IPS-NIHi7 (cell line): ENCODE data around the gene SH3BP5.
A peak's percentile ranks its signal among the peaks of the same experiment; 100 is the strongest.
"Not testable (repeated sequence)": the region's sequence is repeated elsewhere in the genome, so short reads cannot be mapped to it uniquely, and the experiment has no call there.

Experiments
- DNase-seq: peaks from one replicate; pipeline ENCODE4 v3.0.0; 2012; ENCODE audit warnings: mixed read lengths; ENCODE audit errors: extremely low spot score

Gene SH3BP5, protein sequence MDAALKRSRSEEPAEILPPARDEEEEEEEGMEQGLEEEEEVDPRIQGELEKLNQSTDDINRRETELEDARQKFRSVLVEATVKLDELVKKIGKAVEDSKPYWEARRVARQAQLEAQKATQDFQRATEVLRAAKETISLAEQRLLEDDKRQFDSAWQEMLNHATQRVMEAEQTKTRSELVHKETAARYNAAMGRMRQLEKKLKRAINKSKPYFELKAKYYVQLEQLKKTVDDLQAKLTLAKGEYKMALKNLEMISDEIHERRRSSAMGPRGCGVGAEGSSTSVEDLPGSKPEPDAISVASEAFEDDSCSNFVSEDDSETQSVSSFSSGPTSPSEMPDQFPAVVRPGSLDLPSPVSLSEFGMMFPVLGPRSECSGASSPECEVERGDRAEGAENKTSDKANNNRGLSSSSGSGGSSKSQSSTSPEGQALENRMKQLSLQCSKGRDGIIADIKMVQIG

DNA sequence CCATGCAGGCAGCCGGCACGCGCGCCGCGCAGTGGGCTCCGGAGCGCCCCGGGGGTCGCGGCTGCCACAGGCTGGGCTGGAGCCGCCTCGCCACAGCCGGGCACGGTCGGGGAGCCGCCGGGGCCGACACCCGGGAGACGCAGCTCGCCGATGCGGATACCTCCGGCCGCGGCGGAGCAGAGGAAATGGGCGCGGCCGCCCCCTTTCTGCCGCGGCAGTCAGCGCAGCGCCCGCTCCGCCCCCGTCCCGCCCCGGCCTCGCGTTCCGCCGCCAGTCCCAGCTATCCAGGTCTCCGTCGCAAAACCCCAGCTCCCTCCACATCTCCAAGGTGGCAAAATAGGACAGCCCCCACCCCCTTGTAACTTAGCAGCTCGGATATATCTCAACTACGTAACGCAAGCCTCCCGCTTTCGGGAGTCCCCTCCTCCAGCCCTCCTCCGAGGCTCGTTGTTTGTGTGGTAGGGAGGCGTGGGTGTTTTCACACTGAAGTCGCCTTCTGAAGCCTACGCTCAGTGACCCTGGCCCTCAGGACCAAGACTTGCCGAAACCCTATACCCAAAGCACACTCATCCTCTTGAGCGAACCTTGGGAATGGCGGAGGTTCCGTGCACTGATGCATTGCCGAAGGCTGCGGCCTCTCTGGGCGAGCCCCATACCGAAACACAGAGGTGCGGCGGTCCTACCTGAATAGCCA, at the start of gene SH3BP5:
Gene SH3BP5 (minus strand): TSS at position 182 of the 694 bp plus-strand sequence. CDS start 178 bp downstream, at position 4.
- peak; percentile 91 for DNase-seq

DNA sequence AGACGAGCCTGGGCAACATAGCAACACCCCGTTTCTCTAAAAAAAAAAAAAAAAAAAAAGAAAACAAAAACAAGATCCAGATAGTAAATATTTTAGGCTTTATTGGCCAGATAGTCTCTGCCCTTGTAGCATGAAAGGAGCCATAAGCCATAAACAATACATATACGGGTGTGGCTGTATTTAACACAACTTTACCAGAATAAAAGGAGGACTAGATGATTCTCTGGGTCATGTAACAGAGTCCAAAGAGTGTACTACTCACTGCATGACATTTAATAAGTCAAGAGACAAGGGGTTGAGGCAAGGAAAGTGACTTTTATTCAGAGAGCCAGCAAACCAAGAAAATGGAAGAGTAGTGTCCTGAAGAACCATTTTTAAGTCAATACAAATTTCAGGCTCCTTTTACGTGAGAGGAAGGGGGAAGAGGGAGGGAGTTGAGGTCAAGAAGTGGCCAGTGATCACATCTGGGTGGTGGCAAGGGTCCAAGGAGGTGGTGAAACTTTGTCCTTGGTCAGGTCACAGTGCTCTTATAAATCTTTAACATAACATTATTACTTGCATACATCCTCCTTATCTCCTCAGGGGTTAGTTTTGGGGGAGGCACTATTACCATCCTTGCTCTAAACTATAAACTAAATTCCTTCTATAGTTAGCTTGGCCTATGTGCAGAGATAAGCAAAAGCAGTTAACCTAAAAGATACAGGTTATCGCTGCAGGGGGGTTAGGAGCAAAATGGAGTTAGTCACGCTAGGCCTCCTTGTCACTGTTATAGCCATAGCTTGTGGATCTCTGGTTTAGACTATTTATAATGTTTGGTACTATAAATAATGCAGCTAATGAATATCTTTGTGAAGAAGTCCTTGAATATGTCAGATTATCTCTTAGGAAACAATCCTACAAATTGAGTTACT, 48.8 kb upstream of the SH3BP5 start:
- DNase-seq: no peak

DNA sequence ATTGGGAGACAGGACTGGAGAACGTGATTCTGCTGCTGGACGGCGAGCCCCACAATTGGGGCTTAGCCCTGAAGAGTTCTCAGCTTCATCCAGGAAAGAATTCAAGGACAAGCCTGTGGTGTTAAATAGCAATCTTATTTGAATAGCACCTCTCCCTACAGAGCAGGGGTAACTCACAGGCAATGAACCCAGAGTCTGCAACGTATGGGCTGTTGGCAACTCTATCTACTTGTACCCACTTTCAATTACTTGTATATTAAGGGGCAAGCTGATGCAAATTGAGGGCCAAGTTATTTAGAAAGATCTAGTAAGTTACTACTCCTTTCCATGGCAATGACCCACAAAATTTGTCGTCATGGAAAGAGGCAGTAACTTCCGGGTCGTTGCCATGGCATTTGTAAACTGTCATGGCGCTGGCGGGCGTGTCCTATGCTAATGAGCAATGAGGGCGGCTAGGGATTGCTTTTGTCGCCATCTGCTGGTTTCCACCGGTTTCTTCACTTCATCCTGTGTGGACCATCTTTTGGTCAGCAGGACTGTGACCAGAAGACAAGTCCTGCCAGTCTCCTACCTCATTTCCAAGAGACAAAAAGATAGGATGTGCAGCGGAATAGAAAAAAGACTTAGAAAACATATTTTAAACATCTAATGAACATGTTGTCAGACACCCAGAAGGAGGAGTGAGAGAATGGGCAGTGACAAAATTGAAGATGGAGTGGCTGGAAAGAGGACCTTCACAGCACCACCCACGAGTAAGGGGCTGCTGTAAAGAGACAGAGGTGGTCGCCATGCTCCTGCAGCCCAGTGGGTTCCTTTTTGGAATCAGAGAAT, 45.8 kb upstream of the SH3BP5 start:
- DNase-seq: peak; percentile 78

DNA sequence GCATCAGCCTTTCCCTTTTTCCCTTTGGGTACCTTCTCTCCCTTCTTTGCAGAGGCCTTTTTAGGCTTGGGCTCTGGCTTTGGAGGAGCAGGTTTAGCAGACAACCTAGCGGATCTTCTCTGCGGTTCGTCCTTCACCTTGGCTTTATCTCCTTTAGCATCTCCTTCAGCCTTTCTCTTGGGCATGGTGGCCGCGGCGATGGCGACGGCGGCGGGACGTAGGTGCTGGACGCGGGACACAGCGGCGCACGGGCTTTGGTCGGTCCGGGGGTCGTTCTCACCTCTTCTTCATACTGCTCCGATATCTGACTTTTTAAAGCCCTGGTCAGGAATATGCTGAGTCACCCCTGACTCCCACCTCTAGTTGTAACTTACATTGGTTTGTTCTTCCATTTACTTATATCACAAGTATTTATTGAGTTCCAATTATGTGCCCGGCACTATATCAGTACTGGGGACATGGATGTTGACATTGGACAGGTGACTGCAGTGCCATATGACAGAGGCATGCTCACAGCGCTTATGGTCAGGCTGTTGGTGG, 43.1 kb upstream of the SH3BP5 start:
- DNase-seq: no peak

DNA sequence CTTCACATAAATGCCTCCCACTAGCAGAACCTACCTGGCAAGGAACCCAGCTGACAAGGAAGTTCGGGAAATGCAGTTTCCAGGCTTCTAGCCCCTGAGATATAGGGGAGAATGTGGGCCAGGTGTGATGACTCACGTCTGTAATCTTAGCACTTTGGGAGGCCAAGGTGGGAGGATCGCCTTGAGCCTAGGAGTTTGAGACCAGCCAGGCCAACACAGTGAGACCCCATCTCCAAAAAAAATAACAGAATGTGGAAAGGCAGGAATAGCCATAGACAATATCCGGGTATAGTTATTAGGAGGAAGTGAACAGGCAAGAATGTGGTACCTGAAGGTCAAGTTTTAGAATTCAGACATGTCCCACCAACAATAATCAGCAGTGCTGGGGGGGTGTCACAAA, 40.5 kb upstream of the SH3BP5 start:
- no peak for DNase-seq

DNA sequence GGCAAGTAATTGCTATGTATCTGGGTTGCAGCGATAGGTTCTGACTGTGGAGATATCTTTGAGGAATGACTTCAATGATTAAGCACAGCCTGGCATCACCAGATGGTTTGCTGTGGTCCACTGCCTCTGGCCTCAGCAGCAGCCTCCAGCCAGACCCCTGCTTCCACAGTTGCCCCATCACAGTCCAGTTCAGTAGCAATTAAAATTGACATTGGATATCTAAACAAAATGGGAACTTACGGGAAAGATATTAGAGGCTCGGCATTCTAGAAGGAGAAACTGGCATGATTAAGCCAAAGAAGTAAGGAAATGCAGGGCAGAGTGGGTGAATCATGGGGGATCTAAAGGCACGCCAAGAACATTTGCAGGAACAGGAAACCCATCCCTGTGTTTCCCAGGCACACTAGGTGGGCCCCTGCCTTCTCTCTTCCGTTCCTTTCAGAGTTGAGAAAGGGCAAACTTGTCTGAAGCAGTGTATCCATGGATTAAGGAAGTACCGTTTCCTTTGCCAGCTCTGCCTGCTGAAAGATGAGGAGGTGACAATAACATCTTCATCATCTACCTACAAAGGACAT, 36.3 kb upstream of the SH3BP5 start:
- no peak for DNase-seq

DNA sequence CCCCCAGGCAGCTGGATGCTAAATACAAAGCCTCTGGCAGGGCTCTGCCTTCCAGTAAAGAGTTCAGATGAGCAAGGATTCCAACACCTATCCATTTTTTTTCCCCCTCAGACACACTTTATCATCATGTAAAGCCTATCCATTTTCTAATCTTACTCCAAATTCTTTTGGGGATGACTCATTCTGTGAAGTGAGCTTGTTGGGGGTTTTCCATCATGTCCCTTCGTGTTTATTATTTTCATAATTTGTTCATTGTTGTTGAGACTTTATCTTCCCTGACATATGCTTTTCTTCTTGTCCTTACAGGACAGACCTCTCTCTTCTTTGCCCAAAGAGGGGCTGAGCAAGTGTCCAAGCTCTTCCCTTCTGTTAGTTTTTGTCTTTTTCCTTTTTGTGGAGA, 34.7 kb upstream of the SH3BP5 start:
- no peak for DNase-seq

DNA sequence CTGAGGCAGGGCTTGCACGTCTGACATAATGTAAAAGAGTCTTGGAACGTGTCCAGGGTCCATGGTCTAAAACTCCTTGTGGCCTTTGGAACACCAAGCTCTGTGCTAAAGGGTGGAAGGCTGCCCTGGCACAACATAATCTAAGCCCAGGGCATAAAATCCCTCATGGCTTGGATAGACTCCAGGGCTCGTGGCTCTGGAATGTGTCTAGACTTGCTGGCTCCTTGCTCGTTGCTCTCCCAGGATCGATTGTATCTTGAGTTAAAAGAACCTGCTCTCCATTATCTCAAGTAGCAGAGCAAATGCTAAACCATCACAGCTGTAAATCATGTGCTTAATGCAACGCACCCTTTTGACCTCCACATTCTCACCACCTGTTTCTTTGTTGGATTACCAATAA, 31.7 kb upstream of the SH3BP5 start:
- DNase-seq: not testable (repeated sequence)

DNA sequence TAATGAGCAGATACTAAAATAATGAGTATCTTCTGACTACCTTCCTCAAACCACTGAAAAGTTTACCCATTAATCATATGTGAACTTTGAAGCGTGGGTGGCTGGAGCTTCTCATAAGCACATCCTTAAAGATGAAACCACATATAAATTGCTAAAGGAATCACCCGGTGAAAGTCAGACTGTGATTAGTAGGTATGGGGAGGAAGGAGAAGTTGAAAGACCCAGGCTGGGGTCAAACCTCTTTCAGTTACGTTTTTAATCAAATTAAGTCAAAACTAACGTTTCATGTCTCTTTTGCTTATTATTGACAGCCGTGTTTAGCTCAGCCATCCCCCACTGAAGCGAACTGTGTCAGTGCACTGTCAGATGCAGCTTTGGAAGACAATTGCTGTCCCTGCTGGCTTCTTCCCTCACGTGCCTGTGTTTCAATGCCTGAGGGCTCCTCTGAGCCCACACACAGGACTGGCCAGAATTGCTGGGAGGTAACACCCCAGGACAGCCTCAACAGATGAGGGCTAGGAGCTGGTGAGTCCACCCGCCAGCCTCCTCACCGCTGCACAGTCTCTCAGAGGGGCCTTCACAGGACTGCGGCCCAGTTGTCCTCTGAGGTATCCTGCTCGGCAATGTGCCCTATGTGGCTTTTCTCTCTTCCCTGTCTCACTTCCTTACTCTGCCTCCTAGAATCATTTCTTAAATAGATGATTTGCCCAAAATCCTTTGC, 29.3 kb upstream of the SH3BP5 start:
- DNase-seq: peak; percentile 46

DNA sequence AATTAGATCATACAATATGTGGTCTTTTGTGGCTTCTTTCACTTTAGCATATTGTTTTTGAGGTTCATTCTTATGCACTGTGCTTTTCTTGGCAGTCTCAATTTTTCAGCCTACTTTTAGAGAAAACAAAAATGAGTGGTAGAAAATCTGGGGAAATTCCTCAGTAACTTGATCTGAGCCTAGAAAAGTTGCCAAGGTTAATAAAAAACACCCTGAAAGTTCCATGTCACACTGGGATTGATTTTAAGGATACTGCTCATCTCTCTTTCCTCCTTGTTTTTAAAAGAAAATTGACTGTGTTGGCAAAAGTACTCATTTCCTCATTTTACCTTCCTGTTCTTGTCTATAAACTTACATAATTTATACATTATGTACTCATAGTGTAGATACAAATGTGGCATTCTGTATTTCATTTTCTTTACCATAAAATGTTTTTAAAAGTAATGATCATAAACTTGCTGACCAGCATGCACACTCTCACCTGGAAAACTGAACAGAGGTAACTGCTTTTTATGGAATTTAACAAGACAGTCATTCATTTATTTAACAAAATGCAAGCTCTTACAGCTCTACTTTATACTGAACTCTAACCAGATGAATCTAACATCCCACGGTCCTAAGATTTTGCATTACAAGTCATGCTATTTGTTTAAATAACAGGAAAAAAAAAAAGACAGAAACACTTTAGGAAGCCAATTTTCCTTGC, 28.6 kb upstream of the SH3BP5 start:
- no peak for DNase-seq

DNA sequence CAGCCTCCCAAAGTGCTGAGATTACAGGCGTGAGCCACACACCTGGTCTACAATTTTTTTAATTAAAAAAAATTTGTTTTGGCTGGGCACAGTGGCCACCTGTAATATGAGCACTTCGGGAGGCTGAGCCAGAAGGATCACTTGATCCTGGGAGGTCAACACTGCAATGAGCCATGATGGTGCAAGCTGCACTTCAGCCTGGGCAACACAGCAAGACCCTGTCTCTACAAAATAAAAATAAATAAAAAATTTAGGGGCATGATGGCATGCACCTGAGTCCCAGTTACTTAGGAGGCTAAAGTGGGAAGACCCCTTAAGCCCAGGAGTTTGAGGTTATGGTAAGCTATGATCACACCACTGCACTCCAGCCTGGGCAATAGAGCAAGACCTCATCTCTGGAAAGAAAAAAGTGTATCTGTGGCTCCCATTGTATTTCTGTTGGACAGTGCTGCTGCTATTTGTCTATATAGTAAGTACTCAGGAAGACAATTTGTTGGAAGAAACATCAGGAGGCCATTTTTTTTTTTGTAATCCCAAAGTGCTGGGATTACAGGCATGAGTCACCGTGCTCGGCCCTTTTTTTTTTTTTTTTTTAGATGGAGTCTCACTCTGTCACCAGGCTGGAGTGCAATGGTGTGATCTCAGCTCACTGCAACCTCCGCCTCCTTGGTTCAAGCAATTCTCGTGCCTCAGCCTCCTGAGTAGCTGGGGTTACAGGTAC, 27.5 kb upstream of the SH3BP5 start:
- no peak for DNase-seq

DNA sequence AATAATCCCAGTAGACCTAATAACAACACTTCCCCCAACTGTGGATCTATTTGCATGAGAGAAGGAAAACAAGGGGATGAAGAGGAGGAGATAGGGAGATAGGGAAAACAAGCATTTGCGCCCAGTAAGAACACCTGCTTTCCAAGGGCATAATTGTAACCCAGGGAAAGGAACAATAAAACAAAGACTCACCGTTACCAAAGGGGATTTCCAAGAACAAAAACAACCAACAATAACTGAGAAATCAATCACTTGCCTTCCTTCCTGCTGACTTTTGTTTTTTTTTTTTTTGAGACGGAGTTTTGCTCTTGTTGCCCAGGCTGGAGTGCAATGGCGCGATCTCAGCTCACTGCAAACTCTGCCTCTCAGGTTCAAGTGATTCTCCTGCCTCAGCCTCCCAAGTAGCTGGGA, 24.3 kb upstream of the SH3BP5 start:
- not testable (repeated sequence) for DNase-seq

DNA sequence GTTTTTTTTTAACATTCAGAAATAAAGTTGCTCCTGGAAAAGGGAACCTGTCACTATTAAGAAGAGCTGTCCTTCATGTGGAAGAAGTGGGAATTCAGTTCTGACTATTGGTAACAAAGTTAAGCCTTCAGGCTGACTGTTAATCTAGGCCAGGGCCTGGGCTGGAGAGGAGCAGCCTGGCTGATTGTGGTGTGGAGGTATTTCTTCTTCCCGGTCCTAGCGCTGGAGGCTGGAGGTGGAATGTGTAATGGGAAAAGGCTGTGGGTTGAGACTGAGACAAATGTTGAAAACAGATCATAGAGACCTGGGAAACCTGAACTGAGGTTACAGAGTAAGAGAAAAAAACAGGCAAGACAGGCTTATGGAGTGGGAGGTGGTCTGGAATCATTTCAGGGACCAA, 23.8 kb upstream of the SH3BP5 start:
- peak; percentile 49 for DNase-seq

DNA sequence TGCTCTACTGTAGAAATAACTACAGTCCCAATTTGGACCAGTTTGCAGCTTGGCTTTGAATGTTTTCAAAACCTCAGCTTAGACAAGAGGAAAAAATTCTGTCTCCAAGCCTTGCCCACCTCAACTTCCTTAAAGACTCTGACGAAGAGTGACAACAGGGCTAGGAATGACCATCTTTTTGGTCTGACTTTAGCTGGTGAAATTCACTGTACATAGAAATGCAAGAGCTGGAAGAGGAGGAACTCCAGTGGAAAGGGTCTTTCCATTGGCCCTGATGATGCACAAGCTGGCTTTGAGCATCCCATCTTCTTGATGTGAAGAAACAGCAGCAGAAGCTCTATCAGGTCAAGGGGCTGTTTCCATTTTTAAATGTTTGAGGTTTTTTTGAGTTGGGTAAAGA, 22.7 kb upstream of the SH3BP5 start:
- DNase-seq: no peak

DNA sequence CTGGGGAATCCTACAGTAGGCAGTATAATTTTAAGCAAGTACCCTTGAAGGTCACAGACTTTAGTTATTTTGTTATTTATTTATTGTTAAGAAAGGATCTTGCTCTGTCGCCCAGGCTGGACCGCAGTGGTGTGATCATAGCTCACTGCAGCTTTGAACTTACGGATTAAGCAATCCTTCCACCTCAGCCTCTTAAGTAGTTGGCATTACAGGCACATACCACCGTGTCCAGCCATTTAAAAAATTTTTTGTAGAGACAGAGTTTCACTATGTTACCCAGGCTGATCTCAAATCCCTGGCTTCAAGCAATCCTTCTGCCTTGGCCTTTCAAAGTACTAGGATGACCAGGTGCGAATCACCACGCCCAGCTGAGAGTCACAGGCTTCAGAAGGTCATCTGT, 22.1 kb upstream of the SH3BP5 start:
- DNase-seq: no peak

DNA sequence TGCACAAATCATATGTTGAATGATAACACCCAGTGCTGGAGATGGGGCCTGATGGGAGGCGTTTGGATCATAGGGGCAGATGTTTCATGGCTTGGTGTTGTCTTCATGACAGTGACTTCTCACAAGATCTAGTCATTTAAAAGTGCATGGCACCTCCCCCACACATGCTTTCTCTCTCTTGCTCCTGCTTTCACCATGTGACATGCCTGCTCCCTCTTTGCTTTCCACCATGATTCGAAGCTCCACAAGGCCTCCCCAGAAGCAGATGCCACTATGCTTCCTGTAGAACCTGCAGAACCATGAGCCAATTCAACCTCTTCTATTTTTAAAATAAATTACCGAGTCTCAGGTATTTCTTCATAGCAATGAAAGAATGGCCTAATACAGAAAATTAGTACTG, 17.8 kb upstream of the SH3BP5 start:
- DNase-seq: no peak

DNA sequence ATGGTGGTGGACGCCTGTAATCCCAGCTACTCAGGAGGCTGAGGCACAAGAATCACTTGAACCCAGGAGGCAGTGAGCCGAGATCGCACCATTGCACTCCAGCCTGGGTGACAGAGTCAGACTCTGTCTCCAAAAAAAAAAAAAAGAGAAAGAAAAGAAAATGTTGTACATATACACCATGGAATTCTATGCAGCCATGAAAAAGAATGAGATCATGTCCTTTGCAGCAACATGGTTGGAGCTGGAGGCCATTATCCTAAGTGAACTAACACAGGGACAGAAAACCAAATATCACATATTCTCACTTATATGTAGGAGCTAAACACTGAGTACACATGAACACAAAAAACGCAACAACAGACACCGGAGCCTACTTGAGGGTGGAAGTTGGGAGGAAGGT, 17.1 kb upstream of the SH3BP5 start:
- not testable (repeated sequence) for DNase-seq

DNA sequence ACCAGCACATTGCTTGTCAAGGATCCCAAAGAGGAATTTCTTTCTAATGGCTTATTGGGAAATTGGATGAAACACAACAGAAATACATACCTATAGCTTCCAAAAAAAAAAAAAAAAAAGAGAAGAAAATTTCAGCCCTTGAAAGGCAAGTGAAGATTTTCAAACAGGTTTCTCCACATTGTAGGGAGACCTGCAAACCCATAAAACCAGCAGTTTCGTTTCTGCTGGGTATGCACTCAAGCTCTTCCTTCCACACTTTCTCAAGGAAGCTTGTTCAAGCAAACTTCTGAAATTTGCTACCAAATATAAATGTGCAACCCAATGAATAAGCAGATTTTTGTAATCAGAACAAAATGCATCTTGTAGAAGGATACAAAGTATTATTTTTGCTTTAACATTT, 15.9 kb upstream of the SH3BP5 start:
- no peak for DNase-seq

DNA sequence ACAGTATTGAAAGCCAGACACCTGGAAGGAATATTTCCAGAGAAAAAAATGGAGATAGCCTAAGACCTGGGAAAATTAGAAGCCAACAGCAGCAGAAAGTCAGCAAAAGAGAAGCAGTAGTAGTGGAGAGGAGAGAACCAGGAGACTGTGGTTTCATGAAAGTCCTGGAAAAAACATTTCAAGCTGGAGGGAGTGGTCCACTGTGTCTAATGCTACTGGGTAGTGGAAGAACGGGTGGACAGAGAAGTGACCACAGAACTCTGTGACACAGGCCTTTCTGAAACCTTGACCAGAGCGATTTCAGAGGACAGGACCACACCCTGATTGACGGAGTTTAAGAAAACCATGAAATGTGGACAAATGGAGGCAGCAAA, 15.3 kb upstream of the SH3BP5 start:
- no peak for DNase-seq
